K562 (cell line): ENCODE measurements around the gene CHRNB4. TPM values are rescaled to one million over a fixed set of nuclear protein-coding genes. Genes with fewer than 3 reads are reported as not detected.

Experiments
- ATAC-seq: fragments of 200-7000 bp; cut with Tn5 transposase; 3 replicates; pipeline ENCODE4 v1.9.1; 2020; ENCODE audit warnings: moderate library complexity
- BruUV-seq: library from RNA; stranded (reverse); fragments of 400-500 nt; replicated peaks from 2 replicates; lab custom pipeline; 2021; lab: Mats Ljungman, UMichigan
- CTCF ChIA-PET: fragments of 300-600 bp; formaldehyde crosslinking; extraction: SDS; loops from one replicate; lab custom pipeline; 2021; ENCODE audit warnings: low intra/inter-chr PET ratio; lab: Yijun Ruan, JAX
- POLR2A ChIA-PET: fragments of 300-600, 350-650 bp; sonication (Branson Sonifier 250); formaldehyde crosslinking; extraction: SDS; loops from one replicate; lab custom pipeline; 2021; ENCODE audit warnings: antibody characterized with exemption, inconsistent platforms; lab: Yijun Ruan, JAX
- DNase-seq, 4 experiments: peaks; one replicate each; pipeline versions ENCODE4 v3.0.0 to v3.0.0-alpha.2; 2011 to 2018; ENCODE audit warnings: low spot score in 3 of 4, mixed read lengths in 3 of 4; ENCODE audit errors: extremely low read depth in 1 of 4
- FAIRE-seq: peaks from 2 replicates; lab custom pipeline; 2011; peaks lifted over from hg19 to GRCh38; lab: Jason Lieb, UNC
- H2AFZ ChIP-seq: 2 replicates; pipeline ENCODE4 v1.6.0; 2011; ENCODE audit warnings: low read depth, low read length, control low read depth, inconsistent platforms
- H3K27ac ChIP-seq: fragments of 200-600 bp; 3 replicates; pipeline ENCODE4 v1.8.0; 2011; ENCODE audit warnings: low read depth, mild to moderate bottlenecking, control low read depth, inconsistent platforms, low read length, moderate library complexity, mixed read lengths; ENCODE audit errors: extremely low read depth
- H3K27me3 ChIP-seq, 2 experiments: fragments of 300-600 bp in 1 of 2; 2 replicates in 1 of 2; 3 replicates in 1 of 2; pipeline versions ENCODE4 v1.6.0 to v1.8.0; 2011; ENCODE audit warnings: inconsistent platforms in 2 of 2, low read length in 2 of 2, mild to moderate bottlenecking in 1 of 2, mixed read lengths in 1 of 2, moderate library complexity in 1 of 2; ENCODE audit not compliant: control insufficient read depth in 2 of 2, insufficient read depth in 2 of 2
- H3K36me3 ChIP-seq: fragments of 300-600 bp; 3 replicates; pipeline ENCODE4 v1.8.0; 2011; ENCODE audit warnings: mild to moderate bottlenecking, low read length, inconsistent platforms; ENCODE audit not compliant: control insufficient read depth, insufficient read depth
- H3K4me1 ChIP-seq, 2 experiments: fragments of 200-600 bp in 1 of 2; replicated peaks in 1 of 2; 2 replicates in 1 of 2; 3 replicates in 1 of 2; pipeline versions ENCODE4 v1.5.1 to v1.8.0; 2011; ENCODE audit warnings: inconsistent platforms in 2 of 2, low read length in 2 of 2, mild to moderate bottlenecking in 1 of 2, mixed read lengths in 1 of 2, moderate library complexity in 1 of 2; ENCODE audit not compliant: control insufficient read depth in 2 of 2, insufficient read depth in 2 of 2
- H3K4me2 ChIP-seq: 2 replicates; pipeline ENCODE4 v1.6.1; 2011; ENCODE audit warnings: low read length, control low read depth, inconsistent platforms, mixed read lengths; ENCODE audit not compliant: insufficient read depth
- H3K4me3 ChIP-seq: fragments of 200-600 bp; sonication (generic), shearing (Covaris generic); 2 replicates; pipeline ENCODE4 v1.5.1; 2016; ENCODE audit warnings: control low read depth, inconsistent platforms
- H3K79me2 ChIP-seq: fragments of 200-600 bp; 3 replicates; pipeline ENCODE4 v1.8.0; 2011; ENCODE audit warnings: low read length, inconsistent platforms; ENCODE audit not compliant: control insufficient read depth, insufficient read depth
- H3K9ac ChIP-seq, 2 experiments: 2 replicates each; pipeline versions ENCODE4 v1.6.0 to v1.6.1; 2011; ENCODE audit warnings: low read depth in 2 of 2, low read length in 2 of 2, control low read depth in 1 of 2, inconsistent platforms in 1 of 2, mild to moderate bottlenecking in 1 of 2, mixed read lengths in 1 of 2; ENCODE audit not compliant: insufficient read depth in 1 of 2
- H3K9me1 ChIP-seq: one replicate; pipeline ENCODE4 v1.6.0; 2011; ENCODE audit warnings: inconsistent platforms, mild to moderate bottlenecking, low read length, moderate library complexity; ENCODE audit not compliant: control insufficient read depth, insufficient read depth
- H3K9me3 ChIP-seq: replicated peaks from 2 replicates; pipeline ENCODE4 v1.5.1; 2011; ENCODE audit warnings: low read depth, low read length, inconsistent platforms; ENCODE audit not compliant: control insufficient read depth, insufficient read depth
- H4K20me1 ChIP-seq: replicated peaks from 2 replicates; pipeline ENCODE4 v1.6.1; 2011; ENCODE audit warnings: low read length, inconsistent platforms, mixed read lengths; ENCODE audit not compliant: control insufficient read depth, insufficient read depth
- CCAR2 ChIP-seq: fragments of 200-400 bp; formaldehyde crosslinking; IDR thresholded peaks from 2 replicates; pipeline ENCODE4 v1.6.1; 2017; ENCODE audit warnings: mild to moderate bottlenecking, low read depth, low read length
- FIP1L1 ChIP-seq: fragments of 200-400 bp; formaldehyde crosslinking; IDR thresholded peaks from 2 replicates; pipeline ENCODE4 v1.6.1; 2018; ENCODE audit warnings: mild to moderate bottlenecking, low read depth, low read length; ENCODE audit not compliant: poor library complexity, severe bottlenecking
- HMG20B ChIP-seq: fragments of 250-450 bp; sonication (Bioruptor Pico); IDR thresholded peaks from 2 replicates; pipeline ENCODE4 v1.5.0; 2021; ENCODE audit warnings: mild to moderate bottlenecking
- L3MBTL2 ChIP-seq: fragments of 450-650 bp; IDR thresholded peaks from 2 replicates; pipeline ENCODE4 v1.6.1; 2016; ENCODE audit warnings: mild to moderate bottlenecking, moderate library complexity
- MEF2D ChIP-seq: conservative IDR thresholded peaks from 2 replicates; pipeline ENCODE4 v1.6.1; 2016; ENCODE audit warnings: low read depth, missing genetic modification characterization, missing compliant biosample characterization
- NCOA6 ChIP-seq: fragments of 450-650 bp; IDR thresholded peaks from 2 replicates; pipeline ENCODE4 v1.6.1; 2017; ENCODE audit warnings: mild to moderate bottlenecking
- NR2C1 ChIP-seq, 2 experiments: fragments of 450-650 bp; IDR thresholded peaks; 2 replicates each; pipeline ENCODE4 v1.6.1; 2017; ENCODE audit warnings: mild to moderate bottlenecking in 2 of 2, antibody characterized with exemption in 1 of 2, inconsistent platforms in 1 of 2, missing compliant biosample characterization in 1 of 2, missing genetic modification characterization in 1 of 2
- NUFIP1 ChIP-seq: fragments of 450-650 bp; IDR thresholded peaks from 2 replicates; pipeline ENCODE4 v1.6.1; 2018; ENCODE audit not compliant: partially characterized antibody
- TAF15 ChIP-seq: fragments of 200-400 bp; formaldehyde crosslinking; IDR thresholded peaks from 2 replicates; pipeline ENCODE4 v1.6.1; 2017; ENCODE audit warnings: mild to moderate bottlenecking, low read depth, low read length, moderate library complexity
- ZC3H11A ChIP-seq: IDR thresholded peaks from 2 replicates; pipeline ENCODE4 v1.6.1; 2012; ENCODE audit warnings: low read depth, low read length, improper control_type of control experiment
- ZFPM2 ChIP-seq: fragments of 250-450 bp; sonication (Bioruptor Pico); IDR thresholded peaks from 2 replicates; pipeline ENCODE4 v1.5.1; 2022; ENCODE audit warnings: mild to moderate bottlenecking
- ZNF263 ChIP-seq: sonication (generic); formaldehyde crosslinking; IDR thresholded peaks from 2 replicates; pipeline ENCODE4 v1.8.0; 2022; ENCODE audit warnings: mild to moderate bottlenecking, missing genetic modification reagents, borderline replicate concordance
- whole genome bisulfite sequencing: fragments of 100-300 bp; shearing (Covaris generic); methylation state at CpG from one replicate; pipeline ENCODE4 v1.1.6; 2016; ENCODE audit warnings: low coverage, mixed read lengths; ENCODE audit not compliant: insufficient coverage; ENCODE audit errors: missing lambda C conversion rate; 5-methylcytosine and 5-hydroxymethylcytosine counted together
- in situ Hi-C: fragments of 300-500 bp; cut with MboI; formaldehyde crosslinking; loops from 4 replicates; pipeline ENCODE4 v1.15.0; 2018; ENCODE audit warnings: inconsistent platforms, mixed read lengths
- intact Hi-C: fragments of 100-400 bp; cut with micrococcal nuclease; formaldehyde crosslinking; loops from 2 replicates; pipeline ENCODE4 v1.14.2; 2022
- polyA plus RNA-seq, 8 experiments: library from polyadenylated mRNA; depleted of rRNA in 4 of 8; stranded (reverse) in 5 of 8; unstranded in 3 of 8; fragments of >200 nt; fragmentation: Nextera tagmentation in 2 of 8; fragmentation: Illumina TruSeq in 1 of 8; extraction: Ambion mirVana in 2 of 8; extraction: Trizol in 1 of 8; gene quantifications; 2 replicates each; pipeline versions ENCODE4 v1.2.1 to v1.2.3, GENCODE V29; 2011 to 2014; ENCODE audit warnings: inconsistent platforms in 1 of 8, missing spikeins in 1 of 8
- total RNA-seq, 7 experiments: library from RNA; depleted of rRNA in 6 of 7; stranded (reverse); fragments of >200 nt in 6 of 7; fragmentation: Illumina TruSeq in 2 of 7; extraction: Trizol in 2 of 7; gene quantifications; 2 replicates each; pipeline versions ENCODE4 v1.2.1 to v1.2.3, GENCODE V29; 2011 to 2021; ENCODE audit warnings: low replicate concordance in 1 of 7
- TF ChIP-seq, protein P1 (sequence below), 2 experiments: IDR thresholded peaks; 2 replicates each; pipeline ENCODE4 v1.6.1; 2012; ENCODE audit warnings: improper control_type of control experiment in 2 of 2, low read depth in 2 of 2, low read length in 2 of 2, borderline replicate concordance in 1 of 2
- TF ChIP-seq, protein P2 (sequence below): fragments of 450-650 bp; formaldehyde crosslinking; conservative IDR thresholded peaks from 2 replicates; pipeline ENCODE4 v1.4.0; 2022; ENCODE audit warnings: mild to moderate bottlenecking, missing genetic modification characterization

Gene CHRNB4
- total and polyA plus RNA-seq, 9 of the 15 experiments (the other 6 are each of a cell fraction or from before 2014, with no cell fraction given), result 0.08 to 0.18 TPM; not detected in 7

DNA sequence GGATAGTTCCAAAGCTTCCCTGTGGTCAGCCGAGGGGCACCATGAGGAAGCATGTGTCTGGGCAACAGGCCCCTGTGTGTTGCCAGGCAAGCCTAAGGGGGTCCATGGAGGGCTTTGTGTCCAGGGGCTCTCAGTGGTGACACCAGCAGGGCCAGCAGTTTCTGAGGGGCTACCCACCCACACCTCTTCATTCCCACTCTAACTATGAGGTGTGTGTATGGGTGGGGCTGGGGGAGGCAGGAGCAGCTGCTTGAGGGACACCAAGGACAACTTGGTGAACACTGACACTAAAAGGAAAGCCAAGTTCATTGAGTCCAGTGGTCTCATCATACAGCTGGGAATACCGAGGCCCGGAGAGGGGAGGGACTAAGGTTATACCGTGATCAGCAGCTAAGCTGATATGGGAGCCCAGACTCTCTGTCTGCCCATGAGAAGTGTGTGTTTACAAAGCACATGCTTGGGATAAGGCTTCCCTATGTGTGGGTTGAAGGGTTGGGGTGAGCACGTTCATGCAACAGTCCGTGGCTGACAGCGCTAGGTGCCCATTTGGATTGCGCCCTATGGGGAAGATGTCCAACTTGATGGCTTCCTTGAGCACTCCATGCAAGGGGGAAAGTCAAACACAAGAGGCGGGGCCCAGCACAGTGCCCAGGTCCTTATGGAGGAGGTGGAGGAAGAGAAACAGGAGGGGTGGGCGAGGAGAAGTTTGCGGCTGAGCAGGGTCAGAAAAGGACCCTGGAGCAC, 34.8 kb upstream of the CHRNB4 start (continued):
- TF ChIP-seq ZFPM2 (CRISPR knock-in tag) (no peak), CCAR2 (no peak), ZC3H11A (no peak)

DNA sequence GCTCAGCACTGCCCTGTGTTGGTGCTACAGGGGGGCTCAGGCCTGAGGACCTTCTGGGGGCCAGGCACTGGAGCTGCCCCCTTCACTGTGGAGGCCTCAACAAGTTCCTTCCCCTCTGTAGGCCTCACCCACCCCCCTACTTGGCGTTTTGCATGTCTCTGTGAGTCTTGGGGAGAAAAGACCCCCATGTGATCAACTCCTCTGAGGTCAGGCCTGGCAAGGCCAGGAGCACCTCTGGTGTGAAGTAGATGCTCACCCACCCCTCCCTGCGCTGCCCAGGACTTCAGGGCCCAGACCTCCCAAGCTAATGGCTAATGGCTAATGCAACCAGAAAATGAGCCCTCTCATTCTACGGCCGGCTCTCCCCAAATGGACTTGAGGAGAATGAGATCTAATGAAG, 34.2 kb upstream of the CHRNB4 start:
- H3K4me3 ChIP-seq, result no peak overlapping the region
- H2AFZ ChIP-seq, result no peak overlapping the region
- no peaks in the 10 kb centered on the region for H3K9me3 ChIP-seq
- no peaks in the 10 kb centered on the region for H3K36me3 ChIP-seq
- no peaks in the 10 kb centered on the region; a peak in 2 of 5 replicates for H3K4me1 ChIP-seq
- FAIRE-seq (no peak), ATAC-seq (no peak), DNase-seq (no peak)
- POLR2A ChIA-PET, result interaction anchor here (0.6 to 1.2 kb wide), 4 partner anchors 9 to 290 kb away, joined by 3 to 4 read pairs (median 4); no protein-coding TSS in a partner anchor
- CTCF ChIA-PET, result no interaction called here
- no peak overlapping the region for H3K9ac ChIP-seq
- no peaks in the 10 kb centered on the region for H3K9me1 ChIP-seq
- 8% methylated on average over 4 of the region's 4 CpGs for WGBS
- H3K4me2 ChIP-seq, result no peak overlapping the region
- H3K79me2 ChIP-seq, result no peaks in the 10 kb centered on the region
- in situ Hi-C loops, result no loop called here
- H4K20me1 ChIP-seq, result no peaks in the 10 kb centered on the region
- intact Hi-C loops, result no loop called here
- peaks cover 2 to 24% of the 10 kb centered on the region in 2 experiments; a peak in 4 of 5 replicates for H3K27me3 ChIP-seq
- no TSS peak for BruUV-seq
- no peak overlapping the region for H3K27ac ChIP-seq
- TF ChIP-seq NCOA6 (no peak), NR2C1 (IDR thresholded peaks at IDR 0.05) (no peak), NR2C1 (tag; IDR thresholded peaks at IDR 0.05) (no peak), MEF2D (tag) (no peak), L3MBTL2 (no peak), NUFIP1 (no peak), TAF15 (no peak), HMG20B (CRISPR knock-in tag) (no peak), FIP1L1 (no peak), ZNF263 (no peak)
- TF ChIP-seq, protein P1, sequence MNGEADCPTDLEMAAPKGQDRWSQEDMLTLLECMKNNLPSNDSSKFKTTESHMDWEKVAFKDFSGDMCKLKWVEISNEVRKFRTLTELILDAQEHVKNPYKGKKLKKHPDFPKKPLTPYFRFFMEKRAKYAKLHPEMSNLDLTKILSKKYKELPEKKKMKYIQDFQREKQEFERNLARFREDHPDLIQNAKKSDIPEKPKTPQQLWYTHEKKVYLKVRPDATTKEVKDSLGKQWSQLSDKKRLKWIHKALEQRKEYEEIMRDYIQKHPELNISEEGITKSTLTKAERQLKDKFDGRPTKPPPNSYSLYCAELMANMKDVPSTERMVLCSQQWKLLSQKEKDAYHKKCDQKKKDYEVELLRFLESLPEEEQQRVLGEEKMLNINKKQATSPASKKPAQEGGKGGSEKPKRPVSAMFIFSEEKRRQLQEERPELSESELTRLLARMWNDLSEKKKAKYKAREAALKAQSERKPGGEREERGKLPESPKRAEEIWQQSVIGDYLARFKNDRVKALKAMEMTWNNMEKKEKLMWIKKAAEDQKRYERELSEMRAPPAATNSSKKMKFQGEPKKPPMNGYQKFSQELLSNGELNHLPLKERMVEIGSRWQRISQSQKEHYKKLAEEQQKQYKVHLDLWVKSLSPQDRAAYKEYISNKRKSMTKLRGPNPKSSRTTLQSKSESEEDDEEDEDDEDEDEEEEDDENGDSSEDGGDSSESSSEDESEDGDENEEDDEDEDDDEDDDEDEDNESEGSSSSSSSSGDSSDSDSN (IDR thresholded peaks at IDR 0.05; ENCODE audit: borderline replicate concordance in 1 of 2, low read depth in 2 of 2, low read length in 2 of 2), result no peak
- TF ChIP-seq, protein P2, sequence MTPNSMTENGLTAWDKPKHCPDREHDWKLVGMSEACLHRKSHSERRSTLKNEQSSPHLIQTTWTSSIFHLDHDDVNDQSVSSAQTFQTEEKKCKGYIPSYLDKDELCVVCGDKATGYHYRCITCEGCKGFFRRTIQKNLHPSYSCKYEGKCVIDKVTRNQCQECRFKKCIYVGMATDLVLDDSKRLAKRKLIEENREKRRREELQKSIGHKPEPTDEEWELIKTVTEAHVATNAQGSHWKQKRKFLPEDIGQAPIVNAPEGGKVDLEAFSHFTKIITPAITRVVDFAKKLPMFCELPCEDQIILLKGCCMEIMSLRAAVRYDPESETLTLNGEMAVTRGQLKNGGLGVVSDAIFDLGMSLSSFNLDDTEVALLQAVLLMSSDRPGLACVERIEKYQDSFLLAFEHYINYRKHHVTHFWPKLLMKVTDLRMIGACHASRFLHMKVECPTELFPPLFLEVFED (CRISPR knock-in tag), result no peak
